Breast epithelium (tissue), 4 donors: Measurements from ENCODE around the gene DDC. TPM values are rescaled to one million over a fixed set of nuclear protein-coding genes. Genes with fewer than 3 reads are reported as not detected.
A peak's percentile ranks its signal among the peaks of the same experiment; 100 is the strongest.

Source experiments
- DNase-seq, 2 donors: peaks; one replicate each; pipeline ENCODE4 v3.0.0-alpha.2; 2019; ENCODE audit warnings: low spot score in 2 of 2
- H3K27ac ChIP-seq, 2 donors: fragments of 200-600 bp; sonication (generic) in 1 of 2; one replicate each; pipeline ENCODE4 v1.5.1; 2016 to 2019; ENCODE audit warnings: mild to moderate bottlenecking in 1 of 2
- H3K27me3 ChIP-seq, 2 donors: fragments of 200-600 bp; sonication (generic) in 1 of 2; one replicate each; pipeline versions ENCODE4 v1.5.1 to v1.6.0; 2017 to 2019; ENCODE audit warnings: control low read depth in 1 of 2, mild to moderate bottlenecking in 1 of 2
- H3K36me3 ChIP-seq: fragments of 200-600 bp; one replicate; pipeline ENCODE4 v1.5.1; 2019
- H3K4me1 ChIP-seq, 2 donors: fragments of 200-600 bp; sonication (generic); one replicate each; pipeline ENCODE4 v1.5.1; 2016 to 2019; ENCODE audit warnings: control low read depth in 1 of 2
- H3K4me3 ChIP-seq, 3 donors: fragments of 200-600 bp; sonication (generic); 1 replicate in 2 of 3; 2 replicates in 1 of 3; pipeline ENCODE4 v1.5.1; 2016 to 2019; ENCODE audit warnings: mild to moderate bottlenecking in 3 of 3, moderate library complexity in 2 of 3
- H3K9me3 ChIP-seq, 2 donors: fragments of 200-600 bp; sonication (generic) in 1 of 2; one replicate each; pipeline ENCODE4 v1.5.1; 2016 to 2019; ENCODE audit warnings: control low read depth in 1 of 2
- POLR2A ChIP-seq: fragments of 450-650 bp; IDR thresholded peaks from one replicate; pipeline ENCODE4 v1.6.1; 2016; ENCODE audit warnings: antibody characterized with exemption, mild to moderate bottlenecking, moderate library complexity
- POLR2AphosphoS5 ChIP-seq, 3 donors: sonication (generic); formaldehyde crosslinking; IDR thresholded peaks; one replicate each; pipeline ENCODE4 v1.6.1; 2017; ENCODE audit warnings: antibody characterized with exemption in 3 of 3
- intact Hi-C: fragments of 100-400 bp; cut with DNase I; formaldehyde crosslinking; loops from one replicate; pipeline ENCODE4 v1.15.1; 2023; ENCODE audit warnings: low total_unique reads
- total RNA-seq, 3 donors: library from RNA; depleted of rRNA; stranded (reverse); fragments of >200 nt; gene quantifications; one replicate each; pipeline ENCODE4 v1.1.0, GENCODE V29; 2016
- TF ChIP-seq, protein P1 (sequence below), 3 donors: fragments of 450-650 bp; IDR thresholded peaks; one replicate each; pipeline ENCODE4 v1.5.1; 2016 to 2017; ENCODE audit warnings: antibody characterized with exemption in 3 of 3, mild to moderate bottlenecking in 3 of 3, moderate library complexity in 3 of 3

DDC gene
- total RNA-seq, 3 donors from 2014 or later: 0.29 to 0.33 TPM; not detected in 1

DNA sequence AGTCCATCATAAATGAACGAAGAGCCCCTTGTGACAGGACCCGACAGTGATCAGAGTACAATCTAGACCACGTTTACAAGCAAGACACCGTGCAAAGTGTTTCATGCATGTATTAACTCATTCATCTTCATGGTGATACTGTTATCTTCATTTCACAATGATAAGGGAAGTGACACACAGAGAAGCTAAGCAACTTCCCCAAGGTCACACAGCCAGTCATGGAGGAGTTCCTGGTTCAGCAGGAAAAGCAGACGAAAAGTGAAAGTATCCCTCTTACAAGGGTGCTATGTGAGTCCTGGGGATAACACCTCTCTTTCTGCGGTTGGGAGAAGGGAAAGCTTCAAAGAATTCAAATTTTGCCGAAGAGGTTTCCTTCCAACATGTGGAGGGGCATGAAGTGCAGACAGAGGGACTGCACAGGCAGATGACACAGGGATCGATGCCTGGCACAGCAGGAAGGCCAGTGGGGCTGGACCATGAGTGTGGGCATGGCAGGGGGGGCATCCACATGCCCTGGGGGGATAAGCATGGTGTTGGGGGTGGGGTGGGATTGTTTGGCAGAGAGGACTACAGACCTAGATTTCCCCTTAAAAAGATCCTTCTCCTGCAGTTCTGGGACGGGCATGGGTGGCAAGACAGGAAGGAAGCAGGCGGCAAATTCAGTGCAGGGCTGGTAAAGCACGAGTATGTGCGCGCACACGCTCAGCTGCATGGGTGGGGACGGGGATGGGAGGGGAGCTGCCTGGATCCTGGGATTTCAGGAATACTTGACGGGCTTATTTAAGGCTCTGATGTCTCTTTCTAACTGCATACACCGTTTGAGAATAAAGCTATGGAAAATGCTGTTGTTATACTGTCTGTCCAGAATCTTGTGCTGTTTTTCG lies 33.5 kb upstream of the DDC start:
- H3K27me3 ChIP-seq: no peaks in the 10 kb centered on the region
- no peak overlapping the region for H3K27ac ChIP-seq
- DNase-seq: no peak
- intact Hi-C loops: no loop called here
- TF ChIP-seq POLR2AphosphoS5 (IDR thresholded peaks at IDR 0.05): no peak
- TF ChIP-seq, protein P1, sequence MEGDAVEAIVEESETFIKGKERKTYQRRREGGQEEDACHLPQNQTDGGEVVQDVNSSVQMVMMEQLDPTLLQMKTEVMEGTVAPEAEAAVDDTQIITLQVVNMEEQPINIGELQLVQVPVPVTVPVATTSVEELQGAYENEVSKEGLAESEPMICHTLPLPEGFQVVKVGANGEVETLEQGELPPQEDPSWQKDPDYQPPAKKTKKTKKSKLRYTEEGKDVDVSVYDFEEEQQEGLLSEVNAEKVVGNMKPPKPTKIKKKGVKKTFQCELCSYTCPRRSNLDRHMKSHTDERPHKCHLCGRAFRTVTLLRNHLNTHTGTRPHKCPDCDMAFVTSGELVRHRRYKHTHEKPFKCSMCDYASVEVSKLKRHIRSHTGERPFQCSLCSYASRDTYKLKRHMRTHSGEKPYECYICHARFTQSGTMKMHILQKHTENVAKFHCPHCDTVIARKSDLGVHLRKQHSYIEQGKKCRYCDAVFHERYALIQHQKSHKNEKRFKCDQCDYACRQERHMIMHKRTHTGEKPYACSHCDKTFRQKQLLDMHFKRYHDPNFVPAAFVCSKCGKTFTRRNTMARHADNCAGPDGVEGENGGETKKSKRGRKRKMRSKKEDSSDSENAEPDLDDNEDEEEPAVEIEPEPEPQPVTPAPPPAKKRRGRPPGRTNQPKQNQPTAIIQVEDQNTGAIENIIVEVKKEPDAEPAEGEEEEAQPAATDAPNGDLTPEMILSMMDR (IDR thresholded peaks at IDR 0.05): no peak
- no peak for TF ChIP-seq POLR2A
- H3K4me1 ChIP-seq: no peaks in the 10 kb centered on the region
- H3K4me3 ChIP-seq: no peak overlapping the region
- H3K9me3 ChIP-seq: no peaks in the 10 kb centered on the region
- no peaks in the 10 kb centered on the region for H3K36me3 ChIP-seq

DNA sequence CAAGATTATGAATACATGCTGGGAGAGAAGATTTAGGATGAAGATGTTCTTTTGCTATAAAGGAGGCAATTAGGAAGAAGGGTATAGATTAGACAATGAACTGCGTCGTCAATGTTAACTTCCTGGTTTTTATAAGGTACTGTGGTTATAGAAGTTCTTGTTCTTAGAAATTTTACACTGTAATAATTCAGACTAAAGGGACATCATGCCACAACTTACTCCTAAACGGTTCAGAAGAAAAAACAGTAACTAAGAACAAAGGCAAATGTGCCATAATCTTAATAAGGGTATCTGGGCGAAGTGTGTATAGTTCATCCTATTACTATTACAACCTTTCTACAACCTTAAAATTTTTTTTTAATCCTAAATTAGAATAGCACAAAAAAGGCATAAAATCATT lies 31.3 kb upstream of the DDC start:
- Histone ChIP-seq H3K36me3 (no peaks in the 10 kb centered on the region), H3K27ac (no peak overlapping the region), H3K9me3 (no peaks in the 10 kb centered on the region), H3K27me3 (no peaks in the 10 kb centered on the region), H3K4me3 (no peak overlapping the region), H3K4me1 (no peaks in the 10 kb centered on the region)
- intact Hi-C loops: no loop called here
- no peak for DNase-seq
- TF ChIP-seq, protein P1 (IDR thresholded peaks at IDR 0.05): no peak
- TF ChIP-seq POLR2AphosphoS5 (IDR thresholded peaks at IDR 0.05): no peak
- TF ChIP-seq POLR2A: no peak

DNA sequence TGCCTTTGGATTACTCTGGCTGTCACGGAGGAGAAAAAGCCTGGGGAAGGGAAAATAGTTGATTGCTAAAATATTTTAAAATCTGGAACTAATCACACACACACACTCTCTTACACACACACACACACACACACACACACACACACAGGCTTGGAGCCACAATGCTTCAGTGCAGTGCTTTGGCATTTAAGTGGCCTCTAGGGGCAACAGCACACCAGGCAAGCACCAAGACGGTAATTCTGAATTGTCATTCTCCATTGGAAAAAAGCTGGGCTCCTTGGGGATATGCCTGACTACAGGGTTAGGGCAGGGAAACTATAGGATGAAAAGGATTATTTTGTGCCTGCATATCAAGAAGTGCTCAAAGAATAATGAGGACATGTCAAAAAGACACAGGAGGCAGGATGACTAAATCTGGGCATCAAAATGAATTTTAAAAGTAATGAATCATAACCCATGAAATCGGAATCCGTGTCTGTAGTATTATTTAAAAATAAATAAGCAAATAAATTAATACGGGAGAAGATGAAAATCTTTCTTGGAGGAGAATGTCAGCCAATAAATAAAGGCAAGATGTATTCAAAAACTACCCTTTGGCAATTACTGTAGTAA lies 30.4 kb upstream of the DDC start:
- H3K27me3 ChIP-seq: no peaks in the 10 kb centered on the region
- no peaks in the 10 kb centered on the region for H3K9me3 ChIP-seq
- H3K4me1 ChIP-seq: no peaks in the 10 kb centered on the region
- H3K4me3 ChIP-seq: no peak overlapping the region
- TF ChIP-seq, protein P1 (IDR thresholded peaks at IDR 0.05): peak in 2 of 3 donors; percentile 40 to 43
- TF ChIP-seq POLR2A (no peak), POLR2AphosphoS5 (IDR thresholded peaks at IDR 0.05) (no peak)
- intact Hi-C loops: no loop called here
- DNase-seq: no peak
- H3K27ac ChIP-seq: no peak overlapping the region
- no peaks in the 10 kb centered on the region for H3K36me3 ChIP-seq

DNA sequence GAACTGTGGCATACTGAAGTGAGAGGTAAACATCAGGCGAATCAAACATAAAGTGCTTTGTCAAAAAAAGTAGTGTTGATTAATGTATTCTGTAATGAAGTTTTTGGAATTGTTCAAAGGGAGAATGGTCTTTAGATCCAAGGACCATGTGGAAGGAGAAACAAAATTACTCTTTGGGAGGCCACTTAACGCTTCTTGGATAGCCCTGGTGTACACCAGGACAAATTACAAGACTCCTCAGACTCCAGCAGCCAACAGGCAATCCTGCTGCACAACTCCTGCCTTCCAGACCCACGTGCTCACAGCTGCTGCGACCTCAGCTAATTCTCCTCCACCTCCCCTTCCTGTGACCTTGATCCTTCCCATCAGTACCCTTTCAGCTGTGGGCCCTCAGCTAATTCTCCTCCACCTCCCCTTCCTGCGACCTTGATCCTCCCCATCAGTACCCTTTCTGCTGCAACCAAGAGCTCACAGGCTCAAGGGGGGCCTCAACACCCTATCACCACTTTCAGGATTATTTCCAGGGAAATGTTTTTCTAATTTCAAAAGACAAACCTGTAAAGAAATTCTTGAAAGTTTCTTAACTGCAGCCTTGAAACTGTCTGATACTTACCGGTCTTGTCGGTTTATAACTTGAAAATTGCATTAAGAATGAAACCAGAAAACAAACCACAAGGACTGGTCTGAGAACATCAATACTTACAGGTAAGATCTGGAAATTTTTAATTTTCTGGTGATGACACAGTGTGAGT lies 29.7 kb upstream of the DDC start:
- intact Hi-C loops: no loop called here

More for the DNA sequence above, 29.7 kb upstream of the DDC start:
- Histone ChIP-seq H3K4me1 (no peaks in the 10 kb centered on the region), H3K27me3 (no peaks in the 10 kb centered on the region), H3K36me3 (no peaks in the 10 kb centered on the region), H3K9me3 (no peaks in the 10 kb centered on the region), H3K27ac (no peak overlapping the region), H3K4me3 (no peak overlapping the region)
- DNase-seq: no peak
- TF ChIP-seq, protein P1 (IDR thresholded peaks at IDR 0.05): no peak
- TF ChIP-seq POLR2AphosphoS5 (IDR thresholded peaks at IDR 0.05): no peak
- no peak for TF ChIP-seq POLR2A
